ENCODE measurements around the gene LBHD2. TPM values are rescaled to one million over a fixed set of nuclear protein-coding genes. Genes with fewer than 3 reads are reported as not detected.
A peak's percentile ranks its signal among the peaks of the same experiment; 100 is the strongest.

Gene LBHD2
- polyA plus RNA-seq, 1 donor from 2014 or later: not detected

DNA sequence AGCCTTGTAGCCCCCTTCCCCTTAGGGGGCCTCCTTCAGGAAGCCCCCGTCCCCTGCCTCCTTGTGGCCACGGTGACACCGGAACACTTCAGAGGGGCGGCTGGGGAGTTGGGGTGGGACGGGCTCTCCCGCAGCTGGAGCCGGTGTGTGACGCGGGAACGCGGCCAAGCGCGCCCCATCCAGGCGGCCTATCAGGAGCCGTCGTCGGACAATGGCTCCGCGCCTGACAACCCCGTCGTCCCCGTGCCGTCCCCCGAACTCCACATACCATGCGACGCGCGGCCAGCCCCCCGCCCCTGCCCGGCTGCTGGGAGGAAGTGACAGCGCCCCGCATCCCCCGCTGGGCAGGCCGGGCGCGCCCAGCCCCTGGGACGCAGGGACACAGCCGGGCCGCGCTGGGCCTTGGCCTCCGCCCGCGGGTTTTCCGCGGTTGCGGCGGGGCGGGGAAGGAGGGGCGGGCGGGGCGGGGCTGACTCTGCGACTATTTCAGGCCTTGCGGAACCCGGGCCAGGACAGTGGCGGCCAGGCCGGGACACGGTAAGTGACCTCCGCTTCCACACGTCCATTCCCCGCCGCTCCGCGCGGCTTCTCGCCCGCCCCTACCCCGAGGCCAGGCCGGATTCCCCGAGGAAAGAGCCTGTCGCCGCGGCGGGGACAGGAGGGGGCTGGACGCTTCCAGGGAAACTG is 39.1 kb downstream of the LBHD2 start, which contains the start of gene TNFAIP2:
Gene TNFAIP2 (plus strand): TSS at position 515 of the 687 bp plus-strand sequence. CDS start 2,997 bp downstream, outside the sequence.
- peaks cover 3 to 5% (median 4%) of the 10 kb centered on the region in 3 donors for H3K4me1 Mint-ChIP-seq
- peak within 1 kb of the TSS; percentile 20 to 82 (median 62) for H3K4me3 Mint-ChIP-seq
- H3K9me3 Mint-ChIP-seq: no peaks in the 10 kb centered on the region
- H3K27ac Mint-ChIP-seq: peak within 1 kb of the TSS in 1 of 3 donors; percentile 72
- H3K27me3 Mint-ChIP-seq: peaks cover 16% of the 10 kb centered on the region
- H3K36me3 Mint-ChIP-seq: peaks cover 2% of the 10 kb centered on the region

DNA sequence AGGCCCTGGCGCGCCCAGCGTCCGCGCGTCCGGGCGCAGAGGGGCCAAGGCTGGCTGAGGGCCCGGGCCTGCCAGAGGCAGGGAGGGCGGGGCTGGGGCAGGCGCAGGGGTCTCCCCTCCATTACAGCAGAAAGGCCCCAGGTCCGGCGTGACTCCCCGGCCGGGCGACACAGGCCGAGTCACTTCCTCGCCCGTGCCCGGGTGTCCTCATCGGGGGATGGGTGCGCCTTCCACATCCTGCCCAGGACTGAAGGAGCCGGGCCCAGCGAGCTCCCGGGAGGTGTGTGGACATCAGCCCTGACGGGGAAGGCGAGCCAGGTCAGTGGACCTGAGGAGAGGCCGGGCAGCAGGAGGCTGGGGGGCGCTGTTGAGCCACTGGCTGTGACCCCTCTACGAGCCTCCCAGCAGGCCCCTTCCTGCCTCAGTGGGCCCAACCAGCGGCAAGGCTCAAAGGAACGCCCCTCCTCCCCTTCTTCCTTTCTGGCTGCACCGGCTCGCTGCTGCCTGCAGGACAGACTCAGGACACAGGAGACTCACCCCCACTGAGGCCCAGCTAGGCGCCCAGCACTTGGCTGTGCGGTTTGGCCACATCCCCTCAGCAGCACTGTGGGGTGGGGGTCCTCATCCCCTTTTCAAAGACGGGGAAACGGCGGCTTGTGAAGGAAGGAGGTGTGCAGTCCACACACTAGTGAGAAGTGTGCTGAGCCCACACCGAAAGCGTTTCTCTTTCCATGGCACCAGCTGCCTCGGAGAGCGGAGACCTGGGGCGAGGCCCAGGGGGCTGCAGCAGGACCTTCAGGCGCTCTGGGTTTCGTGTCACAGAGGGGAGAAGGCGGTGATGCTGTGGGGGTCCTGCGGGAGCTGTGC is 39.9 kb downstream of the LBHD2 start:
- H3K36me3 Mint-ChIP-seq: peaks cover 2% of the 10 kb centered on the region
- peak overlapping the region; percentile 12 to 60 (median 36) for H3K4me3 Mint-ChIP-seq
- H3K27ac Mint-ChIP-seq: peak overlapping the region in 1 of 3 donors; percentile 72
- peaks cover 16% of the 10 kb centered on the region for H3K27me3 Mint-ChIP-seq
- no peaks in the 10 kb centered on the region for H3K9me3 Mint-ChIP-seq
- H3K4me1 Mint-ChIP-seq: peaks cover 4 to 5% (median 5%) of the 10 kb centered on the region in 3 donors

DNA sequence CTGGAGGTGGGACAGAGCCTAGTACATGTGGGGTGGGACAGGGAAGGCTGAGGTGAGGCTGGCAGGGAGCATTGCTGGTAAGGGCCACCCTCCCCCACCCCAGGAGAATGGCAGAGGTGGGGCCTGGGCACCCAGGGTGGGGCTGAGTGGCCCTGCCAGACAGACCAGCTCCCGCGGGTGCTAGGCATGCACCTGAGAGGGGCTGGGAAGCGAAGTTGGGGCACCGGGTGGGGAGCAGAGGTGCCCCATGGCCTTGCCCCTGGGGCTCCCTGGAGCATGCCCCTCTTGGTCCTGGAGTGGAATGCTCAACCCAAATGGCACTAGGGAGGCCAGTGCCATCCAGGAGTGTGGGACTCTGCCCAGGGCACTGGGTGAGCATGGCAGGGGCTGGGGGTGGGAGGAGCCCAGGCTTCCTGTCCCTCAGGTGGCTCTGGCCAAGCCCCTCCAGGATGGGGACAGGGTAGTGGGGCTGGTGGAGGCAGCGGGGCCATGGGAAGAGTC is 40.5 kb downstream of the LBHD2 start:
- peak overlapping the region in 1 of 4 donors; percentile 20 for H3K4me3 Mint-ChIP-seq
- H3K27me3 Mint-ChIP-seq: peaks cover 16% of the 10 kb centered on the region
- no peaks in the 10 kb centered on the region for H3K9me3 Mint-ChIP-seq
- H3K27ac Mint-ChIP-seq: no peak overlapping the region
- peaks cover 4 to 5% (median 5%) of the 10 kb centered on the region in 3 donors for H3K4me1 Mint-ChIP-seq
- H3K36me3 Mint-ChIP-seq: peaks cover 2% of the 10 kb centered on the region

DNA sequence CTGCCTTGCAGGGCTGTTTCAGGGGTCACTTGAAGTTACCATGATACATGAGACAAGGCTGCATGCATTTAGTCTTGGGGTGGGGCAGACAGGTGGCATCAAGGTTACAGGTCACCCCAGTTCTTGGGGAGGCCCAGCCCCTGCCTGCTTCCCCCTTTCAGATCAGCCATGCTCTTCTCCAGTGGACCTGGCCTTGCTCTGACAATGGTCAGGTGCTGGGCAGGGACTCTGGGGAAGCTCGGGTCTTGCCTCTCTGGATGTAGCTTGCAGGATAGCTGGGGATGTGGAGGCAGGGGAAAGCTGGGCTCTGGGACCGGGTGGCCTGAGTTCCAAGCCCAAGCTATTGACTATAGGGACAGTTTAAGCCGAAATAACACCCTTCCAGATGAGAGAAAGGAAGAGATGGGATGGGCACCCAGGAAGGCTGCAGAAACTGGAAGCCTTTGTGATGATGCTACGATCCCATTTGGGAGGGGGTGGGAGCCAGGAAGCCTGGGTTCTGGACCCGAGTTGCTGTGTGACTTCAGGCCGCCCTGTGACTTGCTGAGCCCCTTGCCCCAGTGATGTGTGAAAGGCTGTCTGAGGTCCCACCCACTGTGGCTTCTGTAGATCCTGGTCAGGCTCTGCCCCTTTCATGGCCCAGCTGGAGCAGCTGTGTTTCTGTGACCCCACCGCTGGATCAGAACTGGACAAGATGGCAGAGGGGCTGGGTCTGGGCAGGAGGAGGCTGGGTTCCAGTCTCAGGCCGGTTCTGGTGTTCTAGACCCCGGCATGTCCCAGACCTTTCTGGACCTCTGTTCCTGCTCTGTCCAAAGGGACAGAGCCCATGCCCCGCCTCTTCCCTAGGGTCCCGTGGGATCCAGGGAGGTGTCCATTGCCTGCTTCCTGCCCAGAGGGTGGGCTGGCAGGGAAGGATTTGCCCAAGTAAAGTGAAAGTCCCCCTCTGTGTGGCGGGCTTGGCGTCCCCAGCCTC is 41.4 kb downstream of the LBHD2 start:
- Mint-ChIP-seq H3K4me3 (peak overlapping the region in 1 of 4 donors; percentile 17), H3K4me1 (peaks cover 4 to 5% (median 5%) of the 10 kb centered on the region in 3 donors), H3K27ac (no peak overlapping the region), H3K36me3 (peaks cover under 1% of the 10 kb centered on the region), H3K9me3 (no peaks in the 10 kb centered on the region), H3K27me3 (peaks cover 17% of the 10 kb centered on the region)

DNA sequence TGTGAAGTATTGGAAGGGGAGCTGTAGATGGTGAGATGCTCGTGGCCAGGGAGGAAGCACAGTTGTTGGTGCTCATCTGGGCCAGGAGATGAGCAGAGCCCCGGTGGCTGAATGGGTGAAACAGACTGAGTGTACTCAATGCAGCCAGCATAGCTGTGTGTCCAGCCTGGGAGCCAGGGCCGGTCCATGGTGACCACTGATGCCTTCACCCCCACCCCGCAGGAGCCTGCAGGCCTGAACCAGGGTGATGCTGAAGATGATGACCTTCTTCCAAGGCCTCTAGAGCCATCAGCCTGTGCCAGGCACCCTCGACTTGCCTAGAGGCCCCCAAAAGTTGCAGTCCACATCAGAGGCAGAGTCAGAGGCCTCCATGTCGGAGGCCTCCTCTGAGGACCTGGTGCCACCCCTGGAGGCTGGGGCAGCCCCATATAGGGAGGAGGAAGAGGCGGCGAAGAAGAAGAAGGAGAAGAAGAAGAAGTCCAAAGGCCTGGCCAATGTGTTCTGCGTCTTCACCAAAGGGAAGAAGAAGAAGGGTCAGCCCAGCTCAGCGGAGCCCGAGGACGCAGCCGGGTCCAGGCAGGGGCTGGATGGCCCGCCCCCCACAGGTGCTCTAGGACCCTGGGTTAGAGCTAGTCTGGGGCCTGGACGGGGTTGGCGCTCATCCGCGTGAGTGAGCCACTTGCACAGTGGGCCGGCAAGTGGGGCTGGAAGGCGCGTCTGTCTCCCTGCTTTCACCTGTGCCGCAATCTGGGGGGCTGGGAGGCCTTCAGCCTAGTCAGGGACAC is 42.3 kb downstream of the LBHD2 start:
- H3K4me1 Mint-ChIP-seq: peaks cover 0 to 5% (median 1%) of the 10 kb centered on the region in 3 donors
- no peaks in the 10 kb centered on the region for H3K36me3 Mint-ChIP-seq
- H3K4me3 Mint-ChIP-seq: no peak overlapping the region
- no peaks in the 10 kb centered on the region for H3K9me3 Mint-ChIP-seq
- H3K27me3 Mint-ChIP-seq: peaks cover 16% of the 10 kb centered on the region
- peak overlapping the region in 1 of 3 donors; percentile 35 for H3K27ac Mint-ChIP-seq

DNA sequence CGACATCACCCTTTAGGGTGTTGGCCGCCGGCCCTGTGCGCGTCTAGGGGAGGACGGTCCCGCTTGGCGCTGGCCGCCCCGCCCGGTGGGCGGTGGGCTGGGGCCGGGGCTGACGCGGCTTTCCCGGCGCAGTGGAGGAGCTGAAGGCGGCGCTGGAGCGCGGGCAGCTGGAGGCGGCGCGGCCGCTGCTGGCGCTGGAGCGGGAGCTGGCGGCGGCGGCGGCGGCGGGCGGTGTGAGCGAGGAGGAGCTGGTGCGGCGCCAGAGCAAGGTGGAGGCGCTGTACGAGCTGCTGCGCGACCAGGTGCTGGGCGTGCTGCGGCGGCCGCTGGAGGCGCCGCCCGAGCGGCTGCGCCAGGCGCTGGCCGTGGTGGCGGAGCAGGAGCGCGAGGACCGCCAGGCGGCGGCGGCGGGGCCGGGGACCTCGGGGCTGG is 42.9 kb downstream of the LBHD2 start:
- H3K36me3 Mint-ChIP-seq: no peaks in the 10 kb centered on the region
- H3K4me1 Mint-ChIP-seq: peaks cover 0 to 5% (median 1%) of the 10 kb centered on the region in 3 donors
- H3K27me3 Mint-ChIP-seq: peaks cover 13% of the 10 kb centered on the region
- H3K4me3 Mint-ChIP-seq: no peak overlapping the region
- no peak overlapping the region for H3K27ac Mint-ChIP-seq
- H3K9me3 Mint-ChIP-seq: no peaks in the 10 kb centered on the region

- Mint-ChIP-seq H3K27ac (no peak overlapping the region), H3K4me3 (no peak overlapping the region), H3K36me3 (no peaks in the 10 kb centered on the region), H3K9me3 (no peaks in the 10 kb centered on the region), H3K27me3 (peaks cover 9% of the 10 kb centered on the region), H3K4me1 (peaks cover 0 to 2% (median 0%) of the 10 kb centered on the region in 3 donors)
These were observed 43.3 kb downstream of the LBHD2 start for GRCh38 chr14:103127356-103127755.

- H3K4me3 Mint-ChIP-seq: no peak overlapping the region
- H3K36me3 Mint-ChIP-seq: no peaks in the 10 kb centered on the region
- H3K4me1 Mint-ChIP-seq: peaks cover 0 to 2% (median 0%) of the 10 kb centered on the region in 3 donors
- H3K27me3 Mint-ChIP-seq: peaks cover 7% of the 10 kb centered on the region
- no peak overlapping the region for H3K27ac Mint-ChIP-seq
- H3K9me3 Mint-ChIP-seq: no peaks in the 10 kb centered on the region
These were observed 44.0 kb downstream of the LBHD2 start for GRCh38 chr14:103127861-103128598.

DNA sequence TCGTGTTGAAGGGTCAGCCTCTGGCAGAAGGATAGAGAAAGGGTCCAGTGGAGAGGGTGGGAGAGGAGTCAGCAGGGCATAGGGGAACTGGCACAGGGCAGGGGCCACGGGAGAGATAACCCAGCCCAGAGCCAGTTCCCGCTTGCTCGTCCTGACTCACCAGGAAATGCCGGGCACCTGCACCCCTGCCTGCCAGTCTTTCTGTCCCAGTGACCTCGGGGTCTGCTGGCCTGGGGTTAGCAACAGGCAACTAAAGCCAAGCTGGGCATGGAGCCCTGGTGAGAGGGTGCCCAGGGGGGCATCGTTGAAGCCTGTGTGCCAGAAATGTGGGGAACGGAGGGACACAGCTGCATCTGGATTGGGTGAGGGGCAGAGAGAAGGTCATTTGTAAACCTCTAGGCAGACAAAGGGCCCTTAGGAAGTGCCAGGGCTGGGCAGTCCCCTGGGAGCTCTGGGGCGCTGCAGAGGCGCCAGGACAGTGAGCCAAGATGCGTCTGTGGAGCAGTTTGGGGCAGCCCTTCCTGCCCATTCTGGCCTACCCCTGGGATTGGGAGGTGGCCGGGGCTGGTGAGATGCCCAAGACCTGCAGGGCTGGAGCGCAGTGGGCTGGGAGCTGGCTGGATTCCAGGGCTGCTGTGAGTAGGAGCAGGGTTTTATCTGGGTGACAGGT is 44.8 kb downstream of the LBHD2 start:
- Mint-ChIP-seq H3K4me3 (peak overlapping the region in 1 of 4 donors; percentile 20), H3K36me3 (no peaks in the 10 kb centered on the region), H3K9me3 (no peaks in the 10 kb centered on the region), H3K4me1 (peaks cover 0 to 2% (median 0%) of the 10 kb centered on the region in 3 donors), H3K27me3 (peaks cover 7% of the 10 kb centered on the region), H3K27ac (no peak overlapping the region)

GRCh38 chr14:103129301-103130016 is 45.4 kb downstream of the LBHD2 start:
- Mint-ChIP-seq H3K27ac (no peak overlapping the region), H3K36me3 (no peaks in the 10 kb centered on the region), H3K4me3 (no peak overlapping the region), H3K4me1 (peaks cover 0 to 2% (median 0%) of the 10 kb centered on the region in 3 donors), H3K27me3 (peaks cover 1% of the 10 kb centered on the region), H3K9me3 (no peaks in the 10 kb centered on the region)

GRCh38 chr14:103130017-103130764 is 46.2 kb downstream of the LBHD2 start:
- H3K4me3 Mint-ChIP-seq: no peak overlapping the region
- H3K4me1 Mint-ChIP-seq: peaks cover 0 to 2% (median 0%) of the 10 kb centered on the region in 3 donors
- H3K36me3 Mint-ChIP-seq: no peaks in the 10 kb centered on the region
- H3K27me3 Mint-ChIP-seq: peaks cover 1% of the 10 kb centered on the region
- no peak overlapping the region for H3K27ac Mint-ChIP-seq
- no peaks in the 10 kb centered on the region for H3K9me3 Mint-ChIP-seq
